Measurements from ENCODE around the gene UBE2L6.
A peak's percentile ranks its signal among the peaks of the same experiment; 100 is the strongest.

UBE2L6 gene

DNA sequence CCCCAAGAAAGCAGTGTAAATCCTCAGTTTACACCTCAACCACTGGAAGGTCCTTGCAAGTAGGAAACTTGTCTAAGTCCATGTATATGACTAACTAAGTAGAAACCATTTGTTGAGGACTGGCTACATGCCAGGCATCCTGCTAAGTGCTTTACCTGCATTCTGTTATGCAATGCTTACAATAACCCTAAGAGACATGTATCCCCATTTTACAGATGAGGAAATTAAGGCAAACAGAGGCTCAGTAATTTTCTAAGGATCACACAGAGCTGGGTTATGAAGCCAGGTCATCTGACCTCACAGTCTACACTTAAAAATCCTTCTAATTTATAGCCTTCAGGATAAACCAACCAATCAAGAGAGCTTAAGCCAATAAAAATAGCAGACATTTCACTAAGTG is 38.5 kb downstream of the UBE2L6 start:
- TF ChIP-seq, protein P1, sequence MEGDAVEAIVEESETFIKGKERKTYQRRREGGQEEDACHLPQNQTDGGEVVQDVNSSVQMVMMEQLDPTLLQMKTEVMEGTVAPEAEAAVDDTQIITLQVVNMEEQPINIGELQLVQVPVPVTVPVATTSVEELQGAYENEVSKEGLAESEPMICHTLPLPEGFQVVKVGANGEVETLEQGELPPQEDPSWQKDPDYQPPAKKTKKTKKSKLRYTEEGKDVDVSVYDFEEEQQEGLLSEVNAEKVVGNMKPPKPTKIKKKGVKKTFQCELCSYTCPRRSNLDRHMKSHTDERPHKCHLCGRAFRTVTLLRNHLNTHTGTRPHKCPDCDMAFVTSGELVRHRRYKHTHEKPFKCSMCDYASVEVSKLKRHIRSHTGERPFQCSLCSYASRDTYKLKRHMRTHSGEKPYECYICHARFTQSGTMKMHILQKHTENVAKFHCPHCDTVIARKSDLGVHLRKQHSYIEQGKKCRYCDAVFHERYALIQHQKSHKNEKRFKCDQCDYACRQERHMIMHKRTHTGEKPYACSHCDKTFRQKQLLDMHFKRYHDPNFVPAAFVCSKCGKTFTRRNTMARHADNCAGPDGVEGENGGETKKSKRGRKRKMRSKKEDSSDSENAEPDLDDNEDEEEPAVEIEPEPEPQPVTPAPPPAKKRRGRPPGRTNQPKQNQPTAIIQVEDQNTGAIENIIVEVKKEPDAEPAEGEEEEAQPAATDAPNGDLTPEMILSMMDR (IDR thresholded peaks at IDR 0.05; ENCODE audit: insufficient read depth, low read length, poor library complexity, severe bottlenecking) = no peak
- no peaks in the 10 kb centered on the region for H3K27me3 ChIP-seq (replicated peaks; ENCODE audit: control insufficient read depth, insufficient read depth, low read length)
- peaks cover 9% of the 10 kb centered on the region for H3K36me3 ChIP-seq (ENCODE audit: control insufficient read depth, insufficient read depth, low read length)
- no peak for DNase-seq (ENCODE audit: extremely low read depth, insufficient read length)
- no peak overlapping the region for H3K4me3 ChIP-seq (replicated peaks; ENCODE audit: low read depth, low read length)

GRCh38 chr11:57527056-57527631 is 40.3 kb downstream of the UBE2L6 start:
- no peak overlapping the region for H3K4me3 ChIP-seq (replicated peaks; ENCODE audit: low read depth, low read length)
- no peak for DNase-seq (ENCODE audit: extremely low read depth, insufficient read length)
- peaks cover 9% of the 10 kb centered on the region for H3K36me3 ChIP-seq (ENCODE audit: control insufficient read depth, insufficient read depth, low read length)
- TF ChIP-seq, protein P1 (IDR thresholded peaks at IDR 0.05; ENCODE audit: insufficient read depth, low read length, poor library complexity, severe bottlenecking) = peak; percentile 86
- no peaks in the 10 kb centered on the region for H3K27me3 ChIP-seq (replicated peaks; ENCODE audit: control insufficient read depth, insufficient read depth, low read length)

DNA sequence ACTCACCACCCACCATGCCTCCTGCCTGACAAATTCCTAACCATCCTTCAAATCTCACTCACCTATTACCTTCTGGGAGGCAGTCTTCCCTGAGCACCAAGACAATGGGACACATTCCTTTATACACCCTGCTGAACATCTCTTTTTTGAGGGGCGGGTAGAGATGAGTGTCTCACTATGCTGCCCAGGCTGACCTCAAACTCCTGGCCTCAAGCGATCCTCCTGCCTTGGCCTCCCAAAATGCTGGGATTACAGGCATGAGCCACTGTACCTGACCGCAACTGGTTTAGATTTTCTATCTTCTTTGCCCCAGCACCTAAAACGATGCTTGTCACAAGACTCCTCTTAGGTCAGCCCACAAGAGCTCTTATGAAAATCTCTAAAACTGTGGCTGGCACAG is 44.1 kb downstream of the UBE2L6 start:
- no peak for DNase-seq (ENCODE audit: extremely low read depth, insufficient read length)
- Histone ChIP-seq H3K27me3 (replicated peaks; ENCODE audit: control insufficient read depth, insufficient read depth, low read length) (no peaks in the 10 kb centered on the region), H3K36me3 (ENCODE audit: control insufficient read depth, insufficient read depth, low read length) (peaks cover 9% of the 10 kb centered on the region), H3K4me3 (replicated peaks; ENCODE audit: low read depth, low read length) (no peak overlapping the region)
- TF ChIP-seq, protein P1 (IDR thresholded peaks at IDR 0.05; ENCODE audit: insufficient read depth, low read length, poor library complexity, severe bottlenecking) = no peak

- Histone ChIP-seq H3K4me3 (replicated peaks; ENCODE audit: low read depth, low read length) (no peak overlapping the region), H3K27me3 (replicated peaks; ENCODE audit: control insufficient read depth, insufficient read depth, low read length) (no peaks in the 10 kb centered on the region), H3K36me3 (ENCODE audit: control insufficient read depth, insufficient read depth, low read length) (peaks cover 3% of the 10 kb centered on the region; the same call in 1 of the 2 replicates)
- no peak for DNase-seq (ENCODE audit: extremely low read depth, insufficient read length)
- TF ChIP-seq, protein P1 (IDR thresholded peaks at IDR 0.05; ENCODE audit: insufficient read depth, low read length, poor library complexity, severe bottlenecking) = no peak
Measured at GRCh38 chr11:57521116-57521515, 46.4 kb downstream of the UBE2L6 start.

GRCh38 chr11:57516061-57516443 is 51.4 kb downstream of the UBE2L6 start:
- TF ChIP-seq, protein P1 (IDR thresholded peaks at IDR 0.05; ENCODE audit: insufficient read depth, low read length, poor library complexity, severe bottlenecking) = no peak
- no peaks in the 10 kb centered on the region for H3K27me3 ChIP-seq (replicated peaks; ENCODE audit: control insufficient read depth, insufficient read depth, low read length)
- DNase-seq (ENCODE audit: extremely low read depth, insufficient read length) = no peak
- H3K4me3 ChIP-seq (replicated peaks; ENCODE audit: low read depth, low read length) = peak overlapping the region; percentile 87
- H3K36me3 ChIP-seq (ENCODE audit: control insufficient read depth, insufficient read depth, low read length) = no peaks in the 10 kb centered on the region

Data from GM06990 (cell line).